ENCODE measurements around the gene MCHR1. TPM values are rescaled to one million over a fixed set of nuclear protein-coding genes. Genes with fewer than 3 reads are reported as not detected.

MCHR1 gene
- total RNA-seq, 1 donor from 2014 or later: 0.84 TPM

- Mint-ChIP-seq H3K4me1 (peaks cover 48% of the 10 kb centered on the region), H3K4me3 (peak overlapping the region; percentile 91), H3K36me3 (ENCODE audit: low read depth) (no peaks in the 10 kb centered on the region), H3K27me3 (ENCODE audit: low read depth) (no peaks in the 10 kb centered on the region), H3K27ac (ENCODE audit: unreplicated experiment) (no peak overlapping the region), H3K9me3 (no peaks in the 10 kb centered on the region)
- no peak for TF ChIP-seq CTCF (conservative IDR thresholded peaks at IDR 0.05)
- peak; percentile 20 for DNase-seq (ENCODE audit: low read depth, low spot score)
Measured at GRCh38 chr22:40635940-40636379, 43.3 kb upstream of the MCHR1 start.

- peak; percentile 99 for DNase-seq (ENCODE audit: low read depth, low spot score)
- no peak for TF ChIP-seq CTCF (conservative IDR thresholded peaks at IDR 0.05)
- Mint-ChIP-seq H3K27me3 (ENCODE audit: low read depth) (no peaks in the 10 kb centered on the region), H3K4me3 (peak within 1 kb of the TSS; percentile 96), H3K36me3 (ENCODE audit: low read depth) (no peaks in the 10 kb centered on the region), H3K27ac (ENCODE audit: unreplicated experiment) (peak within 1 kb of the TSS; percentile 96), H3K4me1 (peaks cover 42% of the 10 kb centered on the region), H3K9me3 (no peaks in the 10 kb centered on the region)
Measured at GRCh38 chr22:40636380-40637182, 42.7 kb upstream of the MCHR1 start, which contains the start of gene MRTFA. TSS of gene MRTFA (minus strand) at chr22:40636719.

GRCh38 chr22:40637183-40638150, 41.8 kb upstream of the MCHR1 start:
- no peak for DNase-seq (ENCODE audit: low read depth, low spot score)

GRCh38 chr22:40638261-40638660, 41.0 kb upstream of the MCHR1 start:
- Mint-ChIP-seq H3K27me3 (ENCODE audit: low read depth) (no peaks in the 10 kb centered on the region), H3K36me3 (ENCODE audit: low read depth) (no peaks in the 10 kb centered on the region), H3K27ac (ENCODE audit: unreplicated experiment) (no peak overlapping the region), H3K4me1 (peaks cover 32% of the 10 kb centered on the region), H3K4me3 (peak overlapping the region; percentile 58), H3K9me3 (no peaks in the 10 kb centered on the region)
- TF ChIP-seq CTCF (conservative IDR thresholded peaks at IDR 0.05): no peak
- DNase-seq (ENCODE audit: low read depth, low spot score): no peak

More at GRCh38 chr22:40637183-40638150, 41.8 kb upstream of the MCHR1 start:
- Mint-ChIP-seq H3K4me3 (peak overlapping the region; percentile 96), H3K27ac (ENCODE audit: unreplicated experiment) (peak overlapping the region; percentile 96), H3K9me3 (no peaks in the 10 kb centered on the region), H3K36me3 (ENCODE audit: low read depth) (no peaks in the 10 kb centered on the region), H3K27me3 (ENCODE audit: low read depth) (no peaks in the 10 kb centered on the region), H3K4me1 (peaks cover 36% of the 10 kb centered on the region)
- no peak for TF ChIP-seq CTCF (conservative IDR thresholded peaks at IDR 0.05)

- TF ChIP-seq CTCF (conservative IDR thresholded peaks at IDR 0.05): no peak
- Mint-ChIP-seq H3K9me3 (no peaks in the 10 kb centered on the region), H3K27ac (ENCODE audit: unreplicated experiment) (no peak overlapping the region), H3K36me3 (ENCODE audit: low read depth) (no peaks in the 10 kb centered on the region), H3K4me3 (peak overlapping the region; percentile 21), H3K4me1 (peaks cover 26% of the 10 kb centered on the region), H3K27me3 (ENCODE audit: low read depth) (no peaks in the 10 kb centered on the region)
- no peak for DNase-seq (ENCODE audit: low read depth, low spot score)
Measured at GRCh38 chr22:40641269-40641668, 38.0 kb upstream of the MCHR1 start.
